Upper lobe of left lung (tissue), 4 donors: ENCODE data around the gene BCL2A1.

ENCODE experiments used
- EP300 ChIP-seq, 4 donors: sonication (generic); formaldehyde crosslinking; IDR thresholded peaks; one replicate each; pipeline ENCODE4 v1.5.1; 2017; ENCODE audit warnings: antibody characterized with exemption in 4 of 4, control low read depth in 2 of 4
- POLR2A ChIP-seq, 4 donors: fragments of 450-650 bp; IDR thresholded peaks; one replicate each; pipeline ENCODE4 v1.5.1; 2016 to 2017; ENCODE audit warnings: antibody characterized with exemption in 4 of 4, mild to moderate bottlenecking in 2 of 4
- POLR2AphosphoS5 ChIP-seq, 2 donors: sonication (generic); formaldehyde crosslinking; IDR thresholded peaks; one replicate each; pipeline ENCODE4 v1.5.1; 2017; ENCODE audit warnings: antibody characterized with exemption in 2 of 2
- TF ChIP-seq, protein P1 (sequence below), 6 experiments: fragments of 450-650 bp in 4 of 6; fragments of 200-600 bp in 2 of 6; sonication (generic) in 2 of 6; IDR thresholded peaks; one replicate each; pipeline ENCODE4 v1.5.1; 2016 to 2019; ENCODE audit warnings: antibody characterized with exemption in 6 of 6

- TF ChIP-seq, protein P1, sequence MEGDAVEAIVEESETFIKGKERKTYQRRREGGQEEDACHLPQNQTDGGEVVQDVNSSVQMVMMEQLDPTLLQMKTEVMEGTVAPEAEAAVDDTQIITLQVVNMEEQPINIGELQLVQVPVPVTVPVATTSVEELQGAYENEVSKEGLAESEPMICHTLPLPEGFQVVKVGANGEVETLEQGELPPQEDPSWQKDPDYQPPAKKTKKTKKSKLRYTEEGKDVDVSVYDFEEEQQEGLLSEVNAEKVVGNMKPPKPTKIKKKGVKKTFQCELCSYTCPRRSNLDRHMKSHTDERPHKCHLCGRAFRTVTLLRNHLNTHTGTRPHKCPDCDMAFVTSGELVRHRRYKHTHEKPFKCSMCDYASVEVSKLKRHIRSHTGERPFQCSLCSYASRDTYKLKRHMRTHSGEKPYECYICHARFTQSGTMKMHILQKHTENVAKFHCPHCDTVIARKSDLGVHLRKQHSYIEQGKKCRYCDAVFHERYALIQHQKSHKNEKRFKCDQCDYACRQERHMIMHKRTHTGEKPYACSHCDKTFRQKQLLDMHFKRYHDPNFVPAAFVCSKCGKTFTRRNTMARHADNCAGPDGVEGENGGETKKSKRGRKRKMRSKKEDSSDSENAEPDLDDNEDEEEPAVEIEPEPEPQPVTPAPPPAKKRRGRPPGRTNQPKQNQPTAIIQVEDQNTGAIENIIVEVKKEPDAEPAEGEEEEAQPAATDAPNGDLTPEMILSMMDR (IDR thresholded peaks at IDR 0.05) = no peak
- TF ChIP-seq POLR2A (IDR thresholded peaks at IDR 0.05) = no peak
- TF ChIP-seq POLR2AphosphoS5 (IDR thresholded peaks at IDR 0.05) = no peak
- TF ChIP-seq EP300 (IDR thresholded peaks at IDR 0.05) = no peak
These were observed 56.3 kb downstream of the BCL2A1 start for GRCh38 chr15:79914728-79915127.
